ENCODE results near the gene AIP.

The AIP gene

DNA sequence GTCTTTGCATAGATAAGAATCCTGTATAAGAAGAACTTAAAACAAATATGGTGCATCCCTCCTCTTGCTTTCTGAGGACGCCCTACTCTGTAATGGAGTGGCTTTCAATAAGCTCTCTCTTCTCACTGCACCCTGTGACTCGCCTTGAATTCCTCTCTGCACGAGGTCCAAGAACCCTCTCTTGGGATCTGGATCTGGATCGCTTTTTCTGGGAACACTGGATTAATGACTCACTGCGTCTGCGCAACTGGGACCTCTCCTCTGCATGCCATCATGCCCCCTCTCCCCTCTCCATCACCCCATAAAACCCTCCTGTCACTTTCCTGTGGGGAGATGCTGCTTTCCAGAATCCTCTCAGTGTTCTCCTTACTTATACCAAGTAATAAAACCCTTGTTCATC lies 55.5 kb downstream of the AIP start:
- no peak for DNase-seq

DNA sequence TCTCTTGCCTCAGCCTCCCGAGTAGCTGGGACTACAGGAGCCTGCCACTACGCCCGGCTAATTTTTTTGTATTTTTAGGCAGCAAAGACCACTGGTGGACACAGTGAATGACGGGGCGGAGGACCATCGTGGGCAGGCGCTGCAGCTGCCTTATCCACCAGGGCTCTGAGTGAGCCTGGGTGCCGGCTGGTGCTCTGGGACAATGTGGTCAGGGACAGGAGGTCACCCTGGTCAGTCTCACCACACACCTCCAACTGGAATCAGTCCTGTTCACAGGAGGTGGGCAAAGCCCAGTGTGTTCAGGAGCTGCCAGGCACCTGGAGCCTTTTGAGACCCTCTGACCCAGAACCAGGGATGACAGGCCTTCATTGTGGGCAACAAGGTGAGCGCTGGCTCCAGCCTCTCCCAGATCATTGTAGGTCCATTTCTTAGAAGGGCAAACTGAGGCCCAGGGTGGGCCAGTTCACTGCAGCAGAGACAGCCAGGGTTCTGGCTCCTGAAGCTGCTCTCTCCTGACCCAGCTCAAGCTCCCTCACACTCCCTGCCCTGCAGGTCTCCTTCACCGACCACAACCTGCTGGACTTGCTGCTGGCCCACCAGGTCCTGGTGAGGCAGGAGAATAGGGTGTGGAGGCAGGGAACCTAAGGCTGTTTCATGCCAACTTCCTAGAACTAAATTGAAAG lies 56.1 kb downstream of the AIP start:
- DNase-seq, result no peak

DNA sequence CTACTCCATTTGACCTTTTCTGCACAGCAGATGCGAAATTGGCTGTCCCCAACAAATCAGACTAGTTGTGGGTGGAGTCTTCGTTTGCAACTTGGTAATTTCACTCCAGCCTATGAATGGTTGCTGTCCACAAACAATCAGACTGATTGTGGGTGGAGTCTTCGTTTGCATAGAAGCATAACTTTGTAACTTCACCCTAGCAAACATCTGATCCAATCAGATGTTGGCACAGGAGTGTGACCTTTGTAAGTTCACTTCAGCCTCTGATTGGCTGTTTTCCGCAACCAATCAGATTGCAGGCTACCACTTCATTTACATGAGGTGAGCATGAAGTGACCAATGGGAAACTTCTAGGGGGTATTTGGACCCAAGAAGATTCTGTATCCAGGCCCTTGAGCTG lies 56.7 kb downstream of the AIP start:
- no peak for DNase-seq

Measured in activated CD4-positive, alpha-beta T cell treated with anti-CD3 and anti-CD28 coated beads, Interleukin-10, Interleukin-2, amounts not matched to agents 100 ng/mL and 50 ng/mL, durations not matched to agents 16 hours and 8 hours (primary cell).